Measurements from ENCODE around the gene TIAM2. TPM values are rescaled to one million over a fixed set of nuclear protein-coding genes. Genes with fewer than 3 reads are reported as not detected.
A peak's percentile ranks its signal among the peaks of the same experiment; 100 is the strongest.

Gene TIAM2
- total and polyA plus RNA-seq, 9 of the 15 experiments (the other 6 are each of a cell fraction or from before 2014, with no cell fraction given): 0.73 to 6.5 (median 4.3) TPM

DNA sequence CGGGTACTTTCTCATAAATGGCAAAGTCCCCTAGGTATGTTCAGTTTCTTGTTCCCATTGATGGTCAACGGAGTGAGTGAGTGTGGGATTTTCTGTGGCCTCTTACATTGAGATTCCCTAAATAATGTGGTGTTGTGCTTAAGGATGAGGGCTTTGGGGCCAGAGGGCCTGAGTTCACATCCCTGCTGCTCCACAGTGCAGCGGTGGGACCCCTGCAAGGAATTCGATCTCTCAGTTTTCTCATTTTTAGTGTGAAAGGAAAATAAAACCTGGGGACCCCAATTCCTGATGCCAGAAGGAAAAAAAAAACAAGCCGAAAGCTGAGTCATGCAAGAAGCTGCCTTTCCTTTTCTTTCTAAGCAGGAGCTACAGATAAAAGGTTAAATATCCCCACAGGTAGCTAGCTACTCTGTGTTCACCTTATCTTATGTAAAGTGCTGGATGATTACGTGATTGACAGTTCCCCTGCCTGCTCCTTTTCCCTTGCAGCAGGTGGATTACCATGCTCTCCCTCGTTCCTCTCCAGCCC lies 148.5 kb downstream of the TIAM2 start:
- no peak for FAIRE-seq
- 4% methylated on average over 7 of the region's 7 CpGs for WGBS (ENCODE audit: insufficient coverage, low coverage, missing lambda C conversion rate)
- TF ChIP-seq MAFG (tag; conservative IDR thresholded peaks at IDR 0.05) (peak; percentile 35; the same call in 1 of the 2 replicates), PKNOX1 (IDR thresholded peaks at IDR 0.05) (peak; percentile 23; the same call in 1 of the 2 replicates), ZNF232 (CRISPR knock-in tag; IDR thresholded peaks at IDR 0.05) (no peak), TEAD4 (IDR thresholded peaks at IDR 0.05; ENCODE audit: low read length) (no peak), TEAD4 (CRISPR knock-in tag; IDR thresholded peaks at IDR 0.05; ENCODE audit: borderline replicate concordance) (no peak)
- TF ChIP-seq, protein P1, sequence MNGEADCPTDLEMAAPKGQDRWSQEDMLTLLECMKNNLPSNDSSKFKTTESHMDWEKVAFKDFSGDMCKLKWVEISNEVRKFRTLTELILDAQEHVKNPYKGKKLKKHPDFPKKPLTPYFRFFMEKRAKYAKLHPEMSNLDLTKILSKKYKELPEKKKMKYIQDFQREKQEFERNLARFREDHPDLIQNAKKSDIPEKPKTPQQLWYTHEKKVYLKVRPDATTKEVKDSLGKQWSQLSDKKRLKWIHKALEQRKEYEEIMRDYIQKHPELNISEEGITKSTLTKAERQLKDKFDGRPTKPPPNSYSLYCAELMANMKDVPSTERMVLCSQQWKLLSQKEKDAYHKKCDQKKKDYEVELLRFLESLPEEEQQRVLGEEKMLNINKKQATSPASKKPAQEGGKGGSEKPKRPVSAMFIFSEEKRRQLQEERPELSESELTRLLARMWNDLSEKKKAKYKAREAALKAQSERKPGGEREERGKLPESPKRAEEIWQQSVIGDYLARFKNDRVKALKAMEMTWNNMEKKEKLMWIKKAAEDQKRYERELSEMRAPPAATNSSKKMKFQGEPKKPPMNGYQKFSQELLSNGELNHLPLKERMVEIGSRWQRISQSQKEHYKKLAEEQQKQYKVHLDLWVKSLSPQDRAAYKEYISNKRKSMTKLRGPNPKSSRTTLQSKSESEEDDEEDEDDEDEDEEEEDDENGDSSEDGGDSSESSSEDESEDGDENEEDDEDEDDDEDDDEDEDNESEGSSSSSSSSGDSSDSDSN (IDR thresholded peaks at IDR 0.05; ENCODE audit: borderline replicate concordance in 1 of 2, low read depth in 2 of 2, low read length in 2 of 2): no peak
- TF ChIP-seq, protein P2, sequence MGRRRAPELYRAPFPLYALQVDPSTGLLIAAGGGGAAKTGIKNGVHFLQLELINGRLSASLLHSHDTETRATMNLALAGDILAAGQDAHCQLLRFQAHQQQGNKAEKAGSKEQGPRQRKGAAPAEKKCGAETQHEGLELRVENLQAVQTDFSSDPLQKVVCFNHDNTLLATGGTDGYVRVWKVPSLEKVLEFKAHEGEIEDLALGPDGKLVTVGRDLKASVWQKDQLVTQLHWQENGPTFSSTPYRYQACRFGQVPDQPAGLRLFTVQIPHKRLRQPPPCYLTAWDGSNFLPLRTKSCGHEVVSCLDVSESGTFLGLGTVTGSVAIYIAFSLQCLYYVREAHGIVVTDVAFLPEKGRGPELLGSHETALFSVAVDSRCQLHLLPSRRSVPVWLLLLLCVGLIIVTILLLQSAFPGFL (CRISPR knock-in tag; IDR thresholded peaks at IDR 0.05): no peak
- CTCF ChIA-PET (ENCODE audit: low intra/inter-chr PET ratio): no interaction called here
- POLR2A ChIA-PET: no interaction called here
- H3K9me1 ChIP-seq (ENCODE audit: control insufficient read depth, insufficient read depth, low read length): no peaks in the 10 kb centered on the region
- peaks cover 29 to 65% of the 10 kb centered on the region in 2 experiments for H3K27me3 ChIP-seq (ENCODE audit: control insufficient read depth in 2 of 2, insufficient read depth in 2 of 2, low read length in 2 of 2)
- no peaks in the 10 kb centered on the region for H3K9me3 ChIP-seq (replicated peaks; ENCODE audit: control insufficient read depth, insufficient read depth, low read depth, low read length)
- H4K20me1 ChIP-seq (replicated peaks; ENCODE audit: control insufficient read depth, insufficient read depth, low read length): no peaks in the 10 kb centered on the region; the same call in 1 of the 2 replicates
- no peaks in the 10 kb centered on the region for H3K36me3 ChIP-seq (ENCODE audit: control insufficient read depth, insufficient read depth, low read length)
- BruUV-seq (replicated peaks): no TSS peak
- H3K4me2 ChIP-seq (ENCODE audit: insufficient read depth, low read length): no peak overlapping the region
- in situ Hi-C loops (cut with MboI) (no loop called here), intact Hi-C loops (cut with micrococcal nuclease) (no loop called here)
- ATAC-seq: no peak
- no peak overlapping the region for H3K4me3 ChIP-seq
- H3K27ac ChIP-seq (ENCODE audit: extremely low read depth, low read depth, low read length): no peak overlapping the region
- H2AFZ ChIP-seq (ENCODE audit: low read depth, low read length): no peak overlapping the region
- DNase-seq (ENCODE audit: extremely low read depth in 1 of 4, low spot score in 3 of 4): no peak
- no peaks in the 10 kb centered on the region for H3K79me2 ChIP-seq (ENCODE audit: control insufficient read depth, insufficient read depth, low read length)
- no peaks in the 10 kb centered on the region for H3K4me1 ChIP-seq (replicated peaks in 1 of 2; ENCODE audit: control insufficient read depth in 2 of 2, insufficient read depth in 2 of 2, low read length in 2 of 2)
- no peak overlapping the region for H3K9ac ChIP-seq (ENCODE audit: insufficient read depth in 1 of 2, low read depth in 2 of 2, low read length in 2 of 2)

All from K562 (cell line).